Measurements from ENCODE around the gene SGSH. TPM values are rescaled to one million over a fixed set of nuclear protein-coding genes. Genes with fewer than 3 reads are reported as not detected.
"Not testable (repeated sequence)": the region's sequence is repeated elsewhere in the genome, so short reads cannot be mapped to it uniquely, and the experiment has no call there.

SGSH gene
- total RNA-seq, 1 experiment from 2014 or later = 21.5 TPM

DNA sequence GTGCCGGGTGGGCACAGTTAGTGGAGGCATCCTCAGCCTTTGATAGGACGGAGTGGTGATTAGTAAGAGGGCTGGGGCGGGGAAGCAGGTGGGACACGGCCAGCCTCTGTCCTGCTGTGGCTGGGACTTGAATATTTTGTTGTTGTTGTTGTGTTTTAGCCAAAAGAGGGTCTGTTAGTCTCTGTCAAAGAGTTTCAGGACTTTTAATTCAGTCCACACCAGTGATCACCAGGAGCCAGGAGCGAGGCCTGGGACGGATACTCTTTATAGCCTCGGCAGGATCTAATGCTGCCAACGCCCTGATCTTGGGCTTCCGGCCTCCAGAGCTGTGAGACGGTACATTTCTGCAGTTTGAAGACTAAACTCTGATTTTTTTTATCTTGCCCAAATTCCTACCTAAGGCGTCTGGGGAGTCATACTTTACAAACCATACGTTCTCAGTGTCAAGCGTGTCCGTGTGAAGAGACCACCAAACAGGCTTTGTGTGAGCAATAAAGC is 37.6 kb upstream of the SGSH start:
- in situ Hi-C loops (cut with HindIII; ENCODE audit: low pct_unique_long_range_greater_than_20kb, low sequenced_read_pairs) = no loop called here
- no peak for DNase-seq (ENCODE audit: low read depth, low spot score)

DNA sequence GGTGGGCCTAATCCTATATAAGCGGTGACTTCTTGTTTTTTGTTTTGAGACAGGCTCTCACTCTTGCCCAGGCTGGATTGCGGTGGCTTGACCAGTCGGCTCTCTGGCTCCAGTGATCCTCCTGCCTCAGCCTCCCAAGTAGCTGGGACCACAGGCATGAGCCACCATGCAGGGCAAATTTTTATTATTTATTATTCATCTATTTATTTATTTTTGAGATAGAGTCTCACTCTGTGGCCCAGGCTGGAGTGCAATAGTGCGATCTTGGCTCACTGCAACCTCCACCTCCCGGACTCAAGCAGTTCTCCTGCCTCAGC is 35.9 kb upstream of the SGSH start:
- in situ Hi-C loops (cut with HindIII; ENCODE audit: low pct_unique_long_range_greater_than_20kb, low sequenced_read_pairs) = no loop called here
- no peak for DNase-seq (ENCODE audit: low read depth, low spot score)

DNA sequence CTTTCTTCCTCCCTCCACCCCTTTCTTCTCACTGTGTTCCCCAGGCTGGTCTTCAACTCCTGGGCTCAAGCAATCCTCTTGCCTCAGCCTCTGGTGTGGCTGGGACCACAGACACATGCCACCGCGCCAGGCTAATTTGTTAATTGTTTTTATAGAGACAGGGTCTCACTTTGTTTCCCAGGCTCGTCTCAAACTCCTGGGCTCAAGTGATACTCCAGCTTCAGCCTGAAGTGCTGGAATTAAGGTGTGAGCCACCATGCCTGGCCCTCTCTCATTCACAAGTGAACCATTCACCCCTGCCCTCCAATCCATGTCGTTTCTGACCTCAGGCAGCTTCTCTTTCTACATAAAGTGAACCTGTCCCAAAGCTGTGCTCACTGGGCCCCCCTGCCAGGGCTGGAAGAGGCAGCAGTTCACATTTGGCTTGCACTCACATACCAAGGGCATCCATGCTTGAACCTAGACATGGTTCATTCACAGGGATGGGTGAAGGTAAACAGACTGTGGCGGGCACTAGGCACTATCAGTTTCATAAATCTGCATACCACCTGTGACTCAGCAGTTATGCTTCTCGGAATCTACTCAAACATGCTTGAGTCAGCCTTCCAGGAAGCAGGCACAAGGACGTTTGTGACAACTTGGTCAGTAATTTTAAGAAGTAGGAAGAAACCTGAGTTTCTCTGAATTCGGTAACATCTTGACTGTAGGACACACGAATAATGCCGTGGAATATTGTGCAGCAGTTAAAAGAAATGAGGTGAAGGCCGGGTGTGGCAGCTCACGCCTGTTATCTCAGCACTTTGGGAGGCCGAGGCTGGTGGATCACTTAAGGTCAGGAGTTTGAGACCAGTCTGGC is 34.5 kb upstream of the SGSH start:
- peak; percentile 73 for DNase-seq (ENCODE audit: low read depth, low spot score)
- in situ Hi-C loops (cut with HindIII; ENCODE audit: low pct_unique_long_range_greater_than_20kb, low sequenced_read_pairs) = no loop called here

DNA sequence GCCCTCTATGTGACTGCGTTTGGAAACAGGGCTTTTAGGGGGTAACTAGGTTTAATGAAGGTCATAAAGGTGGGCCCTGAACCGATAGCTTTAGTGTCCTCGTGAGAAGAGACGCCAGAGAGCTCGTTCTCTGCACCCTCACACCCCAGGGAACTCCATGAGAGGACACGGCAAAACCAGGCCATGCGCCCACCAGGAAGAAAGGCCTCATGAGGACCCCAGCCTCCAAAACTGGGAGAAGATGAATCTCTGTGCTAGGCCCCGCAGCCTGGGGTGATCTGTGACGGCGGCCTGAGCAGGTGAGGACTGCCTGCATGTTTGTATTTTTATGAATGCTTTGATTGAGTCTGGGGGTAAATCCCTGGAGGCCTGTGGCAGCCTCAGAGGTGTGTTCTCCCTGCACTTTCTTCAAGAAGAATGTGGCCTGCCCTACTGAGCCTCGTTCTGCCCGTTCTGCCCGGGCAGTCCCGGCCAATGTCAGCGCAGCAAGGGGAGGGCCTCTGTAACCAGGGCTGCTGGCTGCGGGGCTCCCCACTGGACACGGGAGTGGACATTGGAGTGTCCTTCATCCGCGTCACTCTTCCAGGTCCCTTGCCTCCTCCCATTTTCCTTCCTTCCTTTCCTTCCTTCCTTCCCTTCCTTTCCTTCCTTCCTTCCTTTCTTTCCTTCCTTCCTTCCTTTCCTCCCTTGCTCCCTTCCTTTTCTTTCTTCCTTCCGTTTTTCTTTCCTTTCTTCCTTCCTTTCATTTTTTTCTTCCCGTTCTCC is 33.7 kb upstream of the SGSH start:
- in situ Hi-C loops (cut with HindIII; ENCODE audit: low pct_unique_long_range_greater_than_20kb, low sequenced_read_pairs) = no loop called here
- DNase-seq (ENCODE audit: low read depth, low spot score) = no peak

DNA sequence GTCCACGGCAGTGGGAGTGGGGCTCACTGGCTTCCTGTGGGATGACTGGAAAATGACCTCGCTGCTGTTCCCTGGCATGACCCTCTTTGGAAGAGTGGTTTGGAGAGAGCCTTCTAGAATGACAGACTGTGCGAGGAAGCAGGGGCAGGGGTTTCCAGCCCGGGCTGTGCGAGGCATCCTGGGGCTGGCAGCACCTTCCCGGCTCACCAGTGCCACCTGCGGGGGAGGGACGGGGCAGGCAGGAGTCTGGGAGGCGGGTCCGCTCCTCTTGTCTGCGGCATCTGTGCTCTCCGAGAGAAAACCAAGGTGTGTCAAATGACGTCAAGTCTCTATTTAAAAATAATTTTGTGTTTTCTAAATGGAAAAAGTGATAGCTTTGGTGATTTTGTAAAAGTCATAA is 32.7 kb upstream of the SGSH start:
- in situ Hi-C loops (cut with HindIII; ENCODE audit: low pct_unique_long_range_greater_than_20kb, low sequenced_read_pairs) = no loop called here
- DNase-seq (ENCODE audit: low read depth, low spot score) = peak; percentile 74

DNA sequence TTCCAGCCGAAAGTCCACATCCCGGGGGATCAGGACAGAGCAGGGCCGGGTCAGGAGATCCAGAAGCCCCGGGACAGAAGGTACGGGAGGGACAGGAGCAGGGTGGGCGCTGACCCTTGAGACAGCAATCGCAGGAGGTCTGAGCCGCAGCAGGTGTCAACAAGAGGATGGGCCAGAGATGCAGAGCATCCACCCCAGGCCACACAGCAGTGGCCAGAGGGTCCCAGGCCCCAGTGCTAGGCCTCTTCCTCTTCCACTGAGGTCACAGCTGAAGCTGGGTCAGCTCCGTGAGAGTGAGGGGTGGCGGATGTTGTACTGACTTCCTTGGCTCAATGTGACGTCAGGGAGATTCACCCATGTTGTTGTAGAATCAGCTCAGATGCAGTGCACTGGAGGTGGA is 31.8 kb upstream of the SGSH start:
- in situ Hi-C loops (cut with HindIII; ENCODE audit: low pct_unique_long_range_greater_than_20kb, low sequenced_read_pairs) = no loop called here
- no peak for DNase-seq (ENCODE audit: low read depth, low spot score)

DNA sequence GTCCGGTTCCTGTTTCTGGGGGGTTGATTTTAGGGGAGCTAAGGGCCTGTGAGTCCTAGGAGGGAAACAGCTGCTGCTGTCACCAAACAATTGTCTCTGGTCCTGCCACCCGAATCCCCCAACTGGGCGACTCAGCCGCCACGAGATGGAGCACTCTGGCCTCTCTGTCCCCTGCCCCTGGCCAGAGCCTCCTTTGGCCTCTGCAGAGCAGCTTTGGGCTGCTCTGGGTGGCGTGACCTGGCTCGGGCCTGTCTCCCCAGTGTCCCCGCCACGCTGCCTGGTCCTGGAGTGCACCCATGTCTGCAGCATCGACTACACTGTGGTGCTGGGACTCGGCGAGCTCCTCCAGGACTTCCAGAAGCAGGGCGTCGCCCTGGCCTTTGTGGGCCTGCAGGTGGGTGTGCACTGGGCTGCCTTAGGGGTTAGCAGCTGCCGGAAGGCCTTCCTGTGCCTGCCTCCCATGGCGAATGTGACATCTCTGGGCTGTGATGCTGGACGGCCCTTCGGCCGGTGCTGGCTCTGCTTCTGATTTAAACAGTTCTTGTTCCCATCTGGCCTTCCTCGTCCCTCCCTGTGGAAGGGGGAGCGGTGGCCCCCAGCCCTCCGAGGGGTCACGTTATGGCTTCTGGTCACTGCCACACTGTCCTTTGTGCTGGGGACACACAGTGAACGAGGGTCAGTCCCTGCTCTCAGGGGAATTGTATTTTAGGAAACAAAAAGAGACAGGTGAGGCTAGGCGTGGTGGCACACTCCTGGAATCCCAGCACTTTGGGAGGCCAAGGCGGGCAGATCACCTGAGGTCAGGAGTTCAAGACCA is 29.0 kb upstream of the SGSH start:
- in situ Hi-C loops (cut with HindIII; ENCODE audit: low pct_unique_long_range_greater_than_20kb, low sequenced_read_pairs) = no loop called here
- DNase-seq (ENCODE audit: low read depth, low spot score) = no peak

DNA sequence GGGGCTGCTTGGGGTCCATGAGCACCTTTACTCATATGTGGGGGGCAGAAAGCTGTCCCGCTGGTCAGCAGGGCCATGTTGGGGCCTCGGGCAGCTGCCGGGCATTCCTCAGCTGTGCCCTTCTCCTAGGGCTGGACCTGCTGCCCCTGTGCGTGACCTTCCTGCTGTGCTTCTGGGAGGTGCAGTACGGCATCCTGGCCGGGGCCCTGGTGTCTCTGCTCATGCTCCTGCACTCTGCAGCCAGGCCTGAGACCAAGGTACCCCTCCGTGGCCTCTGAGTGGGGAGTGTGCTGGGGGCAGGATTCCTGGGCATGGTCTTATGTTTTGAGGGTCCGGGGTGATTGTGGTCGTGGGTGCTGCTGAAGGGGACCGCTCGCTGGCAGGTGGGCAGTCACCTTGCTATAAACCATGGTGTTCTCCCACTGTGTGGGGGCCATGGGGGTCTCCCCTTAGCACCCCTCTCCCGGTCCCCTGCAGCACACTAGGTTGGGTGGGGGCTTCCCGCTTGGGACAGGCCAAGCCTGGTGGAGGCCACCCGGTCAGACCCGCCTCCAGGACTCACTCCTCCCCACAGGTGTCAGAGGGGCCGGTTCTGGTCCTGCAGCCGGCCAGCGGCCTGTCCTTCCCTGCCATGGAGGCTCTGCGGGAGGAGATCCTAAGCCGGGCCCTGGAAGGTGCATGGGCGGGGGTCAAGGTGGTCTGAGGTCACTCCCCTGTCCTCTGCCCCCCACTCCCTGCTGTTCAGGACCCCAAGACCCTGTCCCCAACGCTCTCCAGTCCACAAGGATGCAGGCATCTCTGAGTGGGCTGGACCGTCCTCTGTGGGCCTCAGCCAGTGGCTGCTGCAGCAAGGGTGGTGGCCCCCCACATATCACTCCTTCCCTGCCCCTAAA is 28.1 kb upstream of the SGSH start:
- in situ Hi-C loops (cut with HindIII; ENCODE audit: low pct_unique_long_range_greater_than_20kb, low sequenced_read_pairs) = no loop called here
- DNase-seq (ENCODE audit: low read depth, low spot score) = no peak

DNA sequence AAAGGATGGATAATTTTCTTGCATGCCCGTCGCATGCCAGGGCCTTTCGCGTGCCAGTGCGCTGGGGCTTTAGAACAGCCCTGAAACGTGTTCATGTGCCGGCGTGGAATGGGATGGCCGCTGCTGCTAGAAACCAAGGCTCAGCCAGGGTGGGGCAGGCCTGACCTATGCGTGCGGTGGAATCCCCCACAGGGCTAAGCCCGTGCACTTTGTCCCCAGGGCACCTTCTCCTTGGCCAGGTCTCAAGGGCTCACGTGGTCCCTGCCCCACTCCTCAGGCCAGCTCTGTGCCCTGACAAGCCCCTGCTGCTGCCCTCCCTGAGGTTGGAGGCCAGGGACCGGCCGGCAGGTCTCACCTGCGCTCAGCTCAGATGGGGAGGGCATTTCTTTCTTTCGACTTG is 27.4 kb upstream of the SGSH start:
- DNase-seq (ENCODE audit: low read depth, low spot score) = no peak
- in situ Hi-C loops (cut with HindIII; ENCODE audit: low pct_unique_long_range_greater_than_20kb, low sequenced_read_pairs) = no loop called here

DNA sequence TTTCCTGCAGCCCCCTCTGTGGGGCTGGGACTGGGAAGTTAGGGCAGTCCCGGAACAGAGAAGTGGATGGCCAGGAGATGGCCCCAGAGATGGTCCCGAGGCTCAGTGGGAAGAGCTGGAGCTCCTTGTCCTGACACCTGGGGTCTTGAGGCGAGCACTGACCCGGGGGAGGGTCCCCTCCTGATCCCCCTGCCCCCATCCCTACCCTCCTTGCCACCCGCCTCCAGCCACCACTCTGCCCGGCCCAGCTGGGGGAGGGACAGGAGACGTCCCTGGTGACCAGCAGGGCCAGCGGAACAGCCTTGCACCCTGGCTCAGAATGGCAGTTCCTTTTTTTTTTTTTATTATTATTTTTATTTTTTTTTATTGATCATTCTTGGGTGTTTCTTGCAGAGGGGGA is 26.6 kb upstream of the SGSH start:
- in situ Hi-C loops (cut with HindIII; ENCODE audit: low pct_unique_long_range_greater_than_20kb, low sequenced_read_pairs) = no loop called here
- DNase-seq (ENCODE audit: low read depth, low spot score) = no peak

DNA sequence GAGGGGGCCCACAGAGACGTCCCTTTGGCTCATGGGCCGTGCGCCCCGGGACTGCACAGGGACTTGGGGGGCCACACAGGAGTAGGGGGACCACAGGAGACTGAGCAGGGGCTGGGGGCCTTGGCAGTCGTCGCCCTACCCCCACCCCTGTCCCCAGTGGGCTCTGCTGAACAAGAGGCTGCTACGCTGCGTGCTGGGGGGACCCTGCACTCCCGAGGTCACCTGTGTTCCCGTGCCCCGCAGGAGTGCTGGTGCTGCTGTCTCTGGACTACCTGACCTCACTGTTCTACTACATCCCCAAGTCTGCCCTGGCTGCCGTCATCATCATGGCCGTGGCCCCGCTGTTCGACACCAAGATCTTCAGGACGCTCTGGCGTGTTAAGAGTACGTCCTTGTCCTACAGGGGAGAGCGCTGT is 26.1 kb upstream of the SGSH start:
- in situ Hi-C loops (cut with HindIII; ENCODE audit: low pct_unique_long_range_greater_than_20kb, low sequenced_read_pairs) = no loop called here
- DNase-seq (ENCODE audit: low read depth, low spot score) = no peak

DNA sequence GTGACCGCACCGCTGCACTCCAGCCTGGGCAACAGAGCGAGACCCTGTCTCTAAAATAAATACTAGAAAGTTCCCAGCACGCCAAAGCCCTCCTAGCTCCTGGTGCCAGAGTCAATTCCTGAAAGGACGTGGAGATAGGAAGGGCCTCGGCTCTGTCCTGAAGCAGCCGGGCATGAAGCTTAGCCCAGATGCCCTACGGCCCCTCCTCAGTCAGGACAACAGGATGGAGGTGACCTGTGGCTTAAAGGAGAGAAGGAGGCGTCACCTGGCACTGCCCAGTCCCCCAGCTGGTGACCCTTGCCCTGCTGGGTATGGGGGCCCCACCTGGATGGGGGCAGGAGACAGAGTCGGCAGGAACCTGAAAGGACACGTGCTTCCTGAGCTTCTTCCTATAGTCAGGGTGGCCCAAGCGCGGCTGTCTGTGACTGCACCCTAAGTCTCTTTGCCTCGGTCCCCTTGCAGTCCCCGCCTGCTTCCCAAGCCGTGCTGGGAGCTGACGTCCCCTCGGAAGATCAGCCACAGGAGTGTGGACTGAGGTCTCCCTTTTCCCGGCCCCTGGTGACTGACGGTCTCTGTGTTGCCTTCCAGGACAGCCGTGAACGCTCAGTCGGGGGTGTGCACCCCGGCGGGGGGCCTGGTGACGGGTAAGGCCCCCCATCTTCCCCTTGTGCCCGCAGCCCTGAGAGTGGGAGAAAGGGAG is 25.6 kb upstream of the SGSH start:
- in situ Hi-C loops (cut with HindIII; ENCODE audit: low pct_unique_long_range_greater_than_20kb, low sequenced_read_pairs) = no loop called here
- DNase-seq (ENCODE audit: low read depth, low spot score) = no peak

DNA sequence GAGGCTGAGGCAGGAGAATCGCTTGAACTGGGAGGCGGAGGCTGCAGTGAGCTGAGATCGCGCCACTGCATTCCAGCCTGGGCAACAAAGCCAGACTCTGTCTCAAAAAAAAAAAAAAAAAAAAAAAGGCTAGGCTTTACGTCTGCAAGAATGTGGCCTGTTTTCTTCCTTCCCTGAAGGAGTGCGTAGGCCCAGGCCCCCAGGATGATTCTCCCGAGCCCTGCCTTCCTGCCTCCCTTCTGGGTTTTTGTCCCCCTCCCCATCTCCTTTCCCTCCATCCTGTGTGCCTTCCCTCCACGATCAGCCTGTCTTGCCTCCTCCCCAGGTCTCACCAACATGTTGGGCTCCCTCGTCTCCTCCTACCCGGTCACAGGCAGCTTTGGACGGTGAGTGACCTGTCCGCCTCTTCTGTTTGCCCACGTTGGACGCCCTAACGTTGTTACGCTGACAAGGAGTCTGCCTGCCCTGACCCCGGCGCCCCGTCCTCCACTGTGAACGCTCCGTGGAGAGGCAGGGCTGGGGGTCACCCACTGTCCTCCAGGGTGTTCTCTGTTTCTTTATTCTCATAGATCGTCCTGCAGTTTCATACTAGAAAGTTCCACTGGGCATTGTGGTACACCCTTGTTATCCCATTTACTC is 24.9 kb upstream of the SGSH start:
- no peak for DNase-seq (ENCODE audit: low read depth, low spot score)
- in situ Hi-C loops (cut with HindIII; ENCODE audit: low pct_unique_long_range_greater_than_20kb, low sequenced_read_pairs) = no loop called here

DNA sequence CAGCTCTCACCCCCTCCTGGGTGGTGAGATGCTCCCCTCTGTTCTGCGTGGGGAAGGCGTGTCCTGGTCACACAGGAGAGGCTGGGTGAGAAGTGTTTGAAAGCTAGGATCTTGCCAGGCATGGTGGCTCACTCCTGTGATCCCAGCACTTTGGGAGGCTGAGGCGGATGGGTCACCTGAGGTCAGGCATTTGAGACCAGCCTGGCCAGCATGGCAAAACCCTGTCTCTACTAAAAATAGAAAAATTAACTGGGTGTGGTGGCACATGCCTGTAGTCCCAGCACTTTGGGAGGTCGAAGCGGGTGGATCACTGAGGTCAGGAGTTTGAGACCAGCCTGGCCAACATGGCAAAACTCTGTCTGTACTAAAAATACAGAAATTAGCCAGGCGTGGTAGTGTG is 24.3 kb upstream of the SGSH start:
- in situ Hi-C loops (cut with HindIII; ENCODE audit: low pct_unique_long_range_greater_than_20kb, low sequenced_read_pairs) = not testable (repeated sequence)

DNA sequence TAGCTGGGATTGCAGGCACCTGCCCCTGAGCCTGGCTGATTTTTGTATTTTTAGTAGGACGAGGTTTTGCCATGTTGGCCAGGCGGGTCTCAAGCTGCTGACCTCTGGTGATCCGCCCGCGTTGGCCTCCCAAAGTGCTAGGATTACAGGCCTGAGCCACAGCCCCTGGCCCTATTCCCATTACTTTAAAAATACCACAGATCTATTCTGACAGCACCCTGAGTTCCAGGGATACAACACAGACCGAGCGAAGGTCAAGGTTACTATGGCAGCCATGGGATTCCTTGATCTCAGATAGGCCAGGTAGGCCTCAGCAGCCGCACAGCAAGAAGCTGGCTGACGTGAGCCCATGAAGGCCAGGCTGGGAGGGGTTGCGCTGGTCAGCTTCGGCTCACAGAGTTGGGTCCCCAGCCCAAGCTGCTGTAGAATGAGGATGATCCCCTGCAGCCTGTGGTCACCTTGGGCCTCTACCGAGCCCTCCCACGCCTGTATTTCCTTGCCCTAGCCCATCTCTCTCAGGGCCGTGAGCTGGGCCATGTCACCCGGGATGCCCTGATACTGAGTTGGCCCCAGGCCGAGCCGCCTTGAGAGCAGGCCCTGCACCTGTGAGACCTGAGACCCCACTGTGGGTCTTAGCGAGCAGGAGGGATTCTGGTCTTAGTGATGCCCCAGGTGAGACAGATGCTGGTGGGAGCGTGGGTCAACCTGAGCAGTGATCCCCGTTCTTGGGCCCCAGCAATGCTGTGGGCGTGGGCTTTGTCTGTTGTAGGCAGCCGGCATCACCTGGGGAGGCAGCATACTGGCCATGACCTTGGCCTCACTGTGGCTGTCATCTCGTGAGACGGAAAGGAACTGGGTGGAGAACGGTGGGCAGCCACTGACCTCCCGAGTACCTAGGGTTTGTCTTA is 23.6 kb upstream of the SGSH start:
- in situ Hi-C loops (cut with HindIII; ENCODE audit: low pct_unique_long_range_greater_than_20kb, low sequenced_read_pairs) = no loop called here
- no peak for DNase-seq (ENCODE audit: low read depth, low spot score)

More for the DNA sequence above, 24.3 kb upstream of the SGSH start:
- not testable (repeated sequence) for DNase-seq (ENCODE audit: low read depth, low spot score)

All from SK-MEL-5 (cell line).